K562 (cell line): ENCODE measurements around the gene GPX2. TPM values are rescaled to one million over a fixed set of nuclear protein-coding genes. Genes with fewer than 3 reads are reported as not detected.
A peak's percentile ranks its signal among the peaks of the same experiment; 100 is the strongest.

Experiments used
- ATAC-seq: fragments of 200-7000 bp; cut with Tn5 transposase; 3 replicates; pipeline ENCODE4 v1.9.1; 2020; ENCODE audit warnings: moderate library complexity
- BruUV-seq: library from RNA; stranded (reverse); fragments of 400-500 nt; replicated peaks from 2 replicates; lab custom pipeline; 2021; lab: Mats Ljungman, UMichigan
- CTCF ChIA-PET: fragments of 300-600 bp; formaldehyde crosslinking; extraction: SDS; loops from one replicate; lab custom pipeline; 2021; ENCODE audit warnings: low intra/inter-chr PET ratio; lab: Yijun Ruan, JAX
- POLR2A ChIA-PET: fragments of 300-600, 350-650 bp; sonication (Branson Sonifier 250); formaldehyde crosslinking; extraction: SDS; loops from one replicate; lab custom pipeline; 2021; ENCODE audit warnings: antibody characterized with exemption, inconsistent platforms; lab: Yijun Ruan, JAX
- DNase-seq, 4 experiments: peaks; one replicate each; pipeline versions ENCODE4 v3.0.0 to v3.0.0-alpha.2; 2011 to 2018; ENCODE audit warnings: low spot score in 3 of 4, mixed read lengths in 3 of 4; ENCODE audit errors: extremely low read depth in 1 of 4
- FAIRE-seq: peaks from 2 replicates; lab custom pipeline; 2011; peaks lifted over from hg19 to GRCh38; lab: Jason Lieb, UNC
- H2AFZ ChIP-seq: 2 replicates; pipeline ENCODE4 v1.6.0; 2011; ENCODE audit warnings: low read depth, low read length, control low read depth, inconsistent platforms
- H3K27ac ChIP-seq: fragments of 200-600 bp; 3 replicates; pipeline ENCODE4 v1.8.0; 2011; ENCODE audit warnings: low read depth, mild to moderate bottlenecking, control low read depth, inconsistent platforms, low read length, moderate library complexity, mixed read lengths; ENCODE audit errors: extremely low read depth
- H3K27me3 ChIP-seq, 2 experiments: fragments of 300-600 bp in 1 of 2; 2 replicates in 1 of 2; 3 replicates in 1 of 2; pipeline versions ENCODE4 v1.6.0 to v1.8.0; 2011; ENCODE audit warnings: inconsistent platforms in 2 of 2, low read length in 2 of 2, mild to moderate bottlenecking in 1 of 2, mixed read lengths in 1 of 2, moderate library complexity in 1 of 2; ENCODE audit not compliant: control insufficient read depth in 2 of 2, insufficient read depth in 2 of 2
- H3K36me3 ChIP-seq: fragments of 300-600 bp; 3 replicates; pipeline ENCODE4 v1.8.0; 2011; ENCODE audit warnings: mild to moderate bottlenecking, low read length, inconsistent platforms; ENCODE audit not compliant: control insufficient read depth, insufficient read depth
- H3K4me1 ChIP-seq, 2 experiments: fragments of 200-600 bp in 1 of 2; replicated peaks in 1 of 2; 2 replicates in 1 of 2; 3 replicates in 1 of 2; pipeline versions ENCODE4 v1.5.1 to v1.8.0; 2011; ENCODE audit warnings: inconsistent platforms in 2 of 2, low read length in 2 of 2, mild to moderate bottlenecking in 1 of 2, mixed read lengths in 1 of 2, moderate library complexity in 1 of 2; ENCODE audit not compliant: control insufficient read depth in 2 of 2, insufficient read depth in 2 of 2
- H3K4me2 ChIP-seq: 2 replicates; pipeline ENCODE4 v1.6.1; 2011; ENCODE audit warnings: low read length, control low read depth, inconsistent platforms, mixed read lengths; ENCODE audit not compliant: insufficient read depth
- H3K4me3 ChIP-seq: fragments of 200-600 bp; sonication (generic), shearing (Covaris generic); 2 replicates; pipeline ENCODE4 v1.5.1; 2016; ENCODE audit warnings: control low read depth, inconsistent platforms
- H3K79me2 ChIP-seq: fragments of 200-600 bp; 3 replicates; pipeline ENCODE4 v1.8.0; 2011; ENCODE audit warnings: low read length, inconsistent platforms; ENCODE audit not compliant: control insufficient read depth, insufficient read depth
- H3K9ac ChIP-seq, 2 experiments: 2 replicates each; pipeline versions ENCODE4 v1.6.0 to v1.6.1; 2011; ENCODE audit warnings: low read depth in 2 of 2, low read length in 2 of 2, control low read depth in 1 of 2, inconsistent platforms in 1 of 2, mild to moderate bottlenecking in 1 of 2, mixed read lengths in 1 of 2; ENCODE audit not compliant: insufficient read depth in 1 of 2
- H3K9me1 ChIP-seq: one replicate; pipeline ENCODE4 v1.6.0; 2011; ENCODE audit warnings: inconsistent platforms, mild to moderate bottlenecking, low read length, moderate library complexity; ENCODE audit not compliant: control insufficient read depth, insufficient read depth
- H3K9me3 ChIP-seq: replicated peaks from 2 replicates; pipeline ENCODE4 v1.5.1; 2011; ENCODE audit warnings: low read depth, low read length, inconsistent platforms; ENCODE audit not compliant: control insufficient read depth, insufficient read depth
- H4K20me1 ChIP-seq: replicated peaks from 2 replicates; pipeline ENCODE4 v1.6.1; 2011; ENCODE audit warnings: low read length, inconsistent platforms, mixed read lengths; ENCODE audit not compliant: control insufficient read depth, insufficient read depth
- CHD1 ChIP-seq: fragments of 200-600 bp; sonication (generic); IDR thresholded peaks from one replicate; pipeline ENCODE4 v1.6.1; 2012; ENCODE audit warnings: mild to moderate bottlenecking, moderate library complexity, low read length, inconsistent platforms
- E2F3 ChIP-seq: fragments of 250-450 bp; sonication (Bioruptor Pico); IDR thresholded peaks from 2 replicates; pipeline ENCODE4 v1.4.0; 2020; ENCODE audit warnings: mild to moderate bottlenecking
- MECOM ChIP-seq: fragments of 250-450 bp; sonication (Bioruptor Pico); IDR thresholded peaks from 2 replicates; pipeline ENCODE4 v1.8.0; 2022; ENCODE audit warnings: inconsistent platforms
- NFIC ChIP-seq: fragments of 450-650 bp; IDR thresholded peaks from 2 replicates; pipeline ENCODE4 v1.6.1; 2017; ENCODE audit warnings: mild to moderate bottlenecking, inconsistent platforms
- POU5F1 ChIP-seq: fragments of 150-350 bp; IDR thresholded peaks from 2 replicates; pipeline ENCODE4 v1.6.1; 2014; ENCODE audit warnings: borderline replicate concordance, low read length, low read depth, mild to moderate bottlenecking; ENCODE audit not compliant: partially characterized antibody
- ZNF644 ChIP-seq: fragments of 200-800 bp; sonication (Bioruptor generic); IDR thresholded peaks from 2 replicates; pipeline ENCODE4 v1.6.1; 2016; ENCODE audit warnings: low read depth, missing genetic modification characterization, missing compliant biosample characterization
- WGBS: fragments of 100-300 bp; shearing (Covaris generic); methylation state at CpG from one replicate; pipeline ENCODE4 v1.1.6; 2016; ENCODE audit warnings: low coverage, mixed read lengths; ENCODE audit not compliant: insufficient coverage; ENCODE audit errors: missing lambda C conversion rate; 5-methylcytosine and 5-hydroxymethylcytosine counted together
- in situ Hi-C: fragments of 300-500 bp; cut with MboI; formaldehyde crosslinking; loops from 4 replicates; pipeline ENCODE4 v1.15.0; 2018; ENCODE audit warnings: inconsistent platforms, mixed read lengths
- intact Hi-C: fragments of 100-400 bp; cut with micrococcal nuclease; formaldehyde crosslinking; loops from 2 replicates; pipeline ENCODE4 v1.14.2; 2022
- polyA plus RNA-seq, 8 experiments: library from polyadenylated mRNA; depleted of rRNA in 4 of 8; stranded (reverse) in 5 of 8; unstranded in 3 of 8; fragments of >200 nt; fragmentation: Nextera tagmentation in 2 of 8; fragmentation: Illumina TruSeq in 1 of 8; extraction: Ambion mirVana in 2 of 8; extraction: Trizol in 1 of 8; gene quantifications; 2 replicates each; pipeline versions ENCODE4 v1.2.1 to v1.2.3, GENCODE V29; 2011 to 2014; ENCODE audit warnings: inconsistent platforms in 1 of 8, missing spikeins in 1 of 8
- total RNA-seq, 7 experiments: library from RNA; depleted of rRNA in 6 of 7; stranded (reverse); fragments of >200 nt in 6 of 7; fragmentation: Illumina TruSeq in 2 of 7; extraction: Trizol in 2 of 7; gene quantifications; 2 replicates each; pipeline versions ENCODE4 v1.2.1 to v1.2.3, GENCODE V29; 2011 to 2021; ENCODE audit warnings: low replicate concordance in 1 of 7
- TF ChIP-seq, protein P1 (sequence below): fragments of 450-650 bp; conservative IDR thresholded peaks from 2 replicates; pipeline ENCODE4 v1.6.1; 2016; ENCODE audit warnings: missing genetic modification characterization, low read depth, mild to moderate bottlenecking, control low read depth, missing compliant biosample characterization
- TF ChIP-seq, protein P2 (sequence below), 2 experiments: fragments of 450-650 bp in 1 of 2; sonication (generic) in 1 of 2; formaldehyde crosslinking; conservative IDR thresholded peaks; 2 replicates each; pipeline versions ENCODE4 v1.4.0 to v1.8.1; 2020 to 2022; ENCODE audit warnings: mild to moderate bottlenecking in 1 of 2, missing genetic modification reagents in 1 of 2
- TF ChIP-seq, protein P3 (sequence below): fragments of 250-450 bp; sonication (Bioruptor Pico); IDR thresholded peaks from 2 replicates; pipeline ENCODE4 v1.6.1; 2021; ENCODE audit warnings: mild to moderate bottlenecking

GPX2 gene
- total and polyA plus RNA-seq, 9 of the 15 experiments (the other 6 are each of a cell fraction or from before 2014, with no cell fraction given), result 0.24 TPM; not detected in 8

DNA sequence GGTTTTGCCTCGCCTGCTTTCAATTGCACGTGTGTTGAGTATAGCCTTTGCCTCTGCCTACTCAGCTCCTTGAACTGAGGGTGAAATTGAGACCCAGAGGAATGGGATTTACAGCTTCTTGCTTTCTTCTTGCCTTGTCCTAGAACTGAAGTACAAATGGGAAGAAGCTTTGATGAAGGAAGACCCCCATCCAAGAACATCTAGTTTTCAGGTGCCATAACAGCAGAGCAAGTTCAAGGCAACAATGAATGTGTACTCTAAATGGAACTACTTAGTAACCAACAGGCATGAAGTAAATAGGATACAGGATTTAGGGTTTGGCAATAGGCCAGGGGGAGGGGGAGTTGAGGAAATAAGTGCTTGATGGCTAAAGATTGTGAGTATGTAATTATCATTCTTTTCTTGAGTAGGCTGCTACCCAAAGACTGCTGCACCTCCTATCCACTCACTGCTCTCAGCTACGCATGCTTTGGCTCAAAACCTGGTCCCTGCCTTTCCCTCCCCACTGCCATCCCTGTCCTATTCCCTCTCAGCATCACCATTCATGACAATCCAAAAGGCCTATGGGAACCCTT lies 2.1 kb downstream of the GPX2 start:
- H3K4me2 ChIP-seq, result no peak overlapping the region
- no peak for TF ChIP-seq E2F3 (CRISPR knock-in tag)
- TF ChIP-seq, protein P1, sequence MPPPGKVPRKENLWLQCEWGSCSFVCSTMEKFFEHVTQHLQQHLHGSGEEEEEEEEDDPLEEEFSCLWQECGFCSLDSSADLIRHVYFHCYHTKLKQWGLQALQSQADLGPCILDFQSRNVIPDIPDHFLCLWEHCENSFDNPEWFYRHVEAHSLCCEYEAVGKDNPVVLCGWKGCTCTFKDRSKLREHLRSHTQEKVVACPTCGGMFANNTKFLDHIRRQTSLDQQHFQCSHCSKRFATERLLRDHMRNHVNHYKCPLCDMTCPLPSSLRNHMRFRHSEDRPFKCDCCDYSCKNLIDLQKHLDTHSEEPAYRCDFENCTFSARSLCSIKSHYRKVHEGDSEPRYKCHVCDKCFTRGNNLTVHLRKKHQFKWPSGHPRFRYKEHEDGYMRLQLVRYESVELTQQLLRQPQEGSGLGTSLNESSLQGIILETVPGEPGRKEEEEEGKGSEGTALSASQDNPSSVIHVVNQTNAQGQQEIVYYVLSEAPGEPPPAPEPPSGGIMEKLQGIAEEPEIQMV (tag), result no peak
- peak; percentile 43; the same call in 1 of the 2 replicates for TF ChIP-seq NFIC
- TF ChIP-seq, protein P2, sequence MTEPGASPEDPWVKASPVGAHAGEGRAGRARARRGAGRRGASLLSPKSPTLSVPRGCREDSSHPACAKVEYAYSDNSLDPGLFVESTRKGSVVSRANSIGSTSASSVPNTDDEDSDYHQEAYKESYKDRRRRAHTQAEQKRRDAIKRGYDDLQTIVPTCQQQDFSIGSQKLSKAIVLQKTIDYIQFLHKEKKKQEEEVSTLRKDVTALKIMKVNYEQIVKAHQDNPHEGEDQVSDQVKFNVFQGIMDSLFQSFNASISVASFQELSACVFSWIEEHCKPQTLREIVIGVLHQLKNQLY (CRISPR knock-in tag; conservative IDR thresholded peaks at IDR 0.05), result no peak
- no peak for TF ChIP-seq ZNF644 (tag)
- no peak for TF ChIP-seq MECOM (CRISPR knock-in tag)
- TF ChIP-seq, protein P3, sequence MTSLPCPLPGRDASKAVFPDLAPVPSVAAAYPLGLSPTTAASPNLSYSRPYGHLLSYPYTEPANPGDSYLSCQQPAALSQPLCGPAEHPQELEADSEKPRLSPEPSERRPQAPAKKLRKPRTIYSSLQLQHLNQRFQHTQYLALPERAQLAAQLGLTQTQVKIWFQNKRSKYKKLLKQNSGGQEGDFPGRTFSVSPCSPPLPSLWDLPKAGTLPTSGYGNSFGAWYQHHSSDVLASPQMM (CRISPR knock-in tag), result no peak
- no peak for TF ChIP-seq POU5F1
- TF ChIP-seq CHD1, result no peak
- H4K20me1 ChIP-seq, result no peaks in the 10 kb centered on the region
- no peak for FAIRE-seq
- peaks cover 5% of the 10 kb centered on the region; the same call in 1 of the 3 replicates for H3K36me3 ChIP-seq
- H3K4me1 ChIP-seq, result no peaks in the 10 kb centered on the region; a peak in 1 of 5 replicates
- no peaks in the 10 kb centered on the region for H3K79me2 ChIP-seq
- H3K4me3 ChIP-seq, result no peak overlapping the region
- no peaks in the 10 kb centered on the region for H3K9me3 ChIP-seq
- no peaks in the 10 kb centered on the region for H3K27me3 ChIP-seq
- ATAC-seq, result no peak
- no TSS peak for BruUV-seq
- H3K27ac ChIP-seq, result no peak overlapping the region
- no peak overlapping the region for H3K9ac ChIP-seq
- 70% methylated on average over 3 of the region's 3 CpGs for WGBS
- in situ Hi-C loops (no loop called here), intact Hi-C loops (no loop called here)
- POLR2A ChIA-PET, result interaction anchor here (0.8 kb wide), 1 partner anchor 9 kb away, joined by 3 read pairs; no protein-coding TSS in a partner anchor
- CTCF ChIA-PET, result no interaction called here
- H2AFZ ChIP-seq, result no peak overlapping the region
- no peaks in the 10 kb centered on the region for H3K9me1 ChIP-seq
- no peak for DNase-seq
